Uterine smooth muscle cell (primary cell): ENCODE measurements around the gene ZNF445. TPM values are rescaled to one million over a fixed set of nuclear protein-coding genes. Genes with fewer than 3 reads are reported as not detected.

Source experiments
- total RNA-seq: library from RNA; depleted of rRNA; stranded (reverse); fragments of >200 nt; gene quantifications from 2 replicates; pipeline ENCODE4 v1.2.3, GENCODE V29; 2014

ZNF445 gene
- total RNA-seq = 10.9 and 11.7 TPM in 2 replicates

DNA sequence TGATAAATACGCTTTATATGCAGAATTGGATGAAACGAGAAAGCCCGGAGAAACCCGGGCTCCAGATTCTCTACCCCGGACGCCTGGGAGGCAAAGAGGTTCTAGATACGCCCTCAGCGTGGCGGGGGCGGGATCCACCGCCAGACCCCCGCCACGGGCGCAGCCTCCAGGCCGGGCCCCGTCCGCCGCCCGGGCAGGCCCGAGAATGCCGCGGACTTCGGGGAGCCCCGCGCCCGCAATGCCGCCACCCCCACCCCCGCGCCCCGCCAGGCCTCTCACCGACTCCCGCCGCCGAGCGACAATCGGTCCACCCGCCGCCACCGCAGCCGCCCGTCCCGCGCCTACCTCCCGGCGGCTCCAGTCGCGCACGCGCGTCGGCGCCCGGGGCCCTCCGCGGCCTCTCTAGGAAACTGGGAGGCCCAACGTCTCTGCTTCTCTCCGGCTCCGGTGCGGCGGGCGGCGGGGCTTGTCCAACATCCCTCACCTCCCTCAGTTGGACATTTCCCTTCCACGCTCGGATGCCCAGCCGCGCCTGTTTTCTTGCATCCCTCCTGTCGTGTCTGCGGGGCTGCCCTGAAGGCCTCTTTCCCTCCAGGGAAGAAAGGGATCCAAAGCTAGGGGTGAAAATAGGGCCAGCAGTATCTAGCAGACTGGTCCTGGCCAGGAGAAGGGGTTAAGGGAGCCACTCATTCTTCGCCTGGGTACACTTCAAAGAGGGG is at the start of gene ZNF445:
ZNF445 (minus strand) TSS at position 359 of the 719 bp plus-strand sequence. CDS start 22,121 bp downstream, outside the sequence.

Other genes with a start within 250 kb of the ZNF445 start
- gene TOPAZ1, start 235.8 kb downstream of the ZNF445 start, total RNA-seq = under 0.01 TPM in 1 of 2 replicates, not detected in the other
- gene TCAIM, start 138.9 kb downstream of the ZNF445 start, total RNA-seq = 20.6 and 31.9 TPM in 2 replicates
- gene ZKSCAN7, start 77.5 kb upstream of the ZNF445 start, total RNA-seq = 5.5 and 7.4 TPM in 2 replicates
- gene ZNF660, start 107.3 kb upstream of the ZNF445 start, total RNA-seq = 0.55 and 1.7 TPM in 2 replicates
- 18.3 and 18.9 TPM in 2 replicates for gene ZNF197, start 147.4 kb upstream of the ZNF445 start, total RNA-seq
- gene ZNF35, start 171.1 kb upstream of the ZNF445 start, total RNA-seq = 9.0 and 14.4 TPM in 2 replicates
- gene ZNF502, start 235.0 kb upstream of the ZNF445 start, total RNA-seq = 4.7 and 5.8 TPM in 2 replicates